ENCODE data around the gene GPR132. TPM values are rescaled to one million over a fixed set of nuclear protein-coding genes. Genes with fewer than 3 reads are reported as not detected.

The GPR132 gene
- total and polyA plus RNA-seq, 10 donors, result 5.0 to 33.7 (median 21.5) TPM

GRCh38 chr14:105026802-105027563 is 38.2 kb downstream of the GPR132 start:
- intact Hi-C loops (cut with DNase I; ENCODE audit: low total_unique reads), result no loop called here
- no peak overlapping the region for H3K4me3 ChIP-seq
- WGBS, 5 donors, result 45 to 74% (median 63%) methylated on average over 1 of the region's 1 CpG
- no peak overlapping the region for H3K27ac ChIP-seq
- H3K27me3 ChIP-seq (replicated peaks in 1 of 7), result no peaks in the 10 kb centered on the region
- DNase-seq, result no peak
- peaks cover 3 to 33% (median 18%) of the 10 kb centered on the region in 6 donors for H3K4me1 ChIP-seq
- peaks cover 0 to 5% (median 0%) of the 10 kb centered on the region in 6 donors for H3K36me3 ChIP-seq
- TF ChIP-seq CTCF (IDR thresholded peaks at IDR 0.05 in 8 of 11, conservative IDR thresholded peaks at IDR 0.05 in 3 of 11) (no peak), POLR2A (IDR thresholded peaks at IDR 0.05) (no peak)
- no peaks in the 10 kb centered on the region for H3K9me3 ChIP-seq

- no peak for DNase-seq
- Histone ChIP-seq H3K27ac (peak overlapping the region in 4 of 8 donors; percentile 4 to 66 (median 56)), H3K4me3 (no peak overlapping the region), H3K27me3 (replicated peaks in 1 of 7) (no peaks in the 10 kb centered on the region), H3K4me1 (peaks cover 6 to 40% (median 23%) of the 10 kb centered on the region in 6 donors), H3K36me3 (peaks cover 0 to 5% (median 0%) of the 10 kb centered on the region in 6 donors), H3K9me3 (no peaks in the 10 kb centered on the region)
- WGBS, 5 donors, result 77 to 83% (median 78%) methylated on average over 16 of the region's 16 CpGs
- intact Hi-C loops (cut with DNase I; ENCODE audit: low total_unique reads), result no loop called here
- TF ChIP-seq CTCF (IDR thresholded peaks at IDR 0.05 in 8 of 11, conservative IDR thresholded peaks at IDR 0.05 in 3 of 11) (no peak), POLR2A (IDR thresholded peaks at IDR 0.05) (no peak), POLR2AphosphoS5 (IDR thresholded peaks at IDR 0.05) (no peak)
Observed at GRCh38 chr14:105026033-105026785, 39.0 kb downstream of the GPR132 start.

- WGBS, 5 donors, result 93 to 96% (median 95%) methylated on average over 6 of the region's 6 CpGs
- DNase-seq, result no peak
- TF ChIP-seq POLR2AphosphoS5 (IDR thresholded peaks at IDR 0.05) (no peak), POLR2A (IDR thresholded peaks at IDR 0.05) (no peak), CTCF (IDR thresholded peaks at IDR 0.05 in 8 of 11, conservative IDR thresholded peaks at IDR 0.05 in 3 of 11) (no peak)
- H3K27me3 ChIP-seq (replicated peaks in 1 of 7), result no peaks in the 10 kb centered on the region
- no peaks in the 10 kb centered on the region for H3K9me3 ChIP-seq
- no peak overlapping the region for H3K4me3 ChIP-seq
- intact Hi-C loops (cut with DNase I; ENCODE audit: low total_unique reads), result no loop called here
- H3K4me1 ChIP-seq, result peaks cover 6 to 41% (median 23%) of the 10 kb centered on the region in 6 donors
- peak overlapping the region in 4 of 8 donors; percentile 4 to 66 (median 56) for H3K27ac ChIP-seq
- H3K36me3 ChIP-seq, result peaks cover 0 to 5% (median 0%) of the 10 kb centered on the region in 6 donors
Observed at GRCh38 chr14:105025429-105025828, 39.8 kb downstream of the GPR132 start.
